Stimulated activated CD4-positive, alpha-beta T cell treated with anti-CD3 and anti-CD28 coated beads, Interleukin-15, amount 100 ng/mL, for 48 hours (primary cell): ENCODE measurements around the gene HID1.

Experiments used
- DNase-seq, 2 donors: peaks; one replicate each; pipeline ENCODE4 v3.0.0-alpha.2; 2020; ENCODE audit warnings: low read depth in 2 of 2

The HID1 gene

DNA sequence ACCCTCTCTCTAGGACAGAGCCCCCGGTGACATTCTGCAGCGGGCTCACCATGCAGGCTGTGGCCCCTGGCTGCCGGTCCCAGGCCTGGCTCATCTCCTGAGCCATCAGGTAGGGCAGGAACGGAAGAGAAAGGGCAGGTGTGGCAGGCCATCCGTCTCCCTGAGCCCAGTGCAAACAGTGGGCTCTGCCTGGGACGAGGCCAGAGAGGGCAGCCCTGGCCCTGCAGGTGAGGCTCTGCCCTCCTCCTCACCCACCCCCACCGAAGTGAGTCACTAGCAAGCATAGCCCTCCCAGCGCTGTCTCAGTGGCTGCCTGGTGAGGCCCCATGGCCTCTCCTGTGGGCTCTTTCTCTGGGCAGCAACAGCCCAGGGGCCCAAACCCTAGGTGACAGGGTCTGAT, 22.4 kb downstream of the HID1 start:
- DNase-seq = no peak

- DNase-seq = no peak
Measured at GRCh38 chr17:74949455-74950115, 23.0 kb downstream of the HID1 start.

- no peak for DNase-seq
Measured at GRCh38 chr17:74947041-74947754, 25.4 kb downstream of the HID1 start.

GRCh38 chr17:74946641-74947040, 25.9 kb downstream of the HID1 start:
- no peak for DNase-seq

- no peak for DNase-seq
Measured at GRCh38 chr17:74945543-74945942, 27.0 kb downstream of the HID1 start.

DNA sequence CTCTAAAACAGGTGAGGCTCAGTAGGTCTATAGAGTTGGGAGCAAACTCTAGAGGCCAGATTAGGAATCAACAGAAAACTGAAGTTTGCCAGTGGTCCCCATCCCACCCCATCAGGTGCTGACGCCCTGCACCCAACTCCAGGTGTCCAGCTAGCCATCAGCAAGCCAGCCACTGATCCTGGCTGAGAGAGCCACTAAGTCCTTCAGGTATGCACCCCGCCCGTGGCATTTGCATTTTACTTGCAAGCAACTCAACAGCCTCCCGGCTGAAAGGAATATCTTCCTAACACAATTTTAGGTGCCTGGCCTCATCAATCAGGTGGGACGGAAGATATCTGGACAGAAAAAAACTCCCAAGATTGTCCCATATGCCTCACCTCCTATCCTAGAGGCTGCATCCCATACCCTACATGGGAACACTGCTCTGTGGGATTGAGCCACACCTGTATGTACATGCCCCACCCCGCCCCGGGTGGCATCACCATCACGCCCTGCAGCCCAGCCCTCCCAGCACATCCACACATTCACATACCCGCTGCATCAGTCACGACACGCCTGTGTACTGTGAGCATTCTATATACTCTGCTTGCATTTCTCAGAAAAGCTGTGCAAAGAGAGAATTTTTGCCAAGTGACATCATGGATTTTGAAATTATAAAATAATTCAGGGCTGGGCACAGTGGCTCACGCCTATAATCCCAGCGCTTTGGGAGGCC, 28.6 kb downstream of the HID1 start:
- DNase-seq = no peak

DNA sequence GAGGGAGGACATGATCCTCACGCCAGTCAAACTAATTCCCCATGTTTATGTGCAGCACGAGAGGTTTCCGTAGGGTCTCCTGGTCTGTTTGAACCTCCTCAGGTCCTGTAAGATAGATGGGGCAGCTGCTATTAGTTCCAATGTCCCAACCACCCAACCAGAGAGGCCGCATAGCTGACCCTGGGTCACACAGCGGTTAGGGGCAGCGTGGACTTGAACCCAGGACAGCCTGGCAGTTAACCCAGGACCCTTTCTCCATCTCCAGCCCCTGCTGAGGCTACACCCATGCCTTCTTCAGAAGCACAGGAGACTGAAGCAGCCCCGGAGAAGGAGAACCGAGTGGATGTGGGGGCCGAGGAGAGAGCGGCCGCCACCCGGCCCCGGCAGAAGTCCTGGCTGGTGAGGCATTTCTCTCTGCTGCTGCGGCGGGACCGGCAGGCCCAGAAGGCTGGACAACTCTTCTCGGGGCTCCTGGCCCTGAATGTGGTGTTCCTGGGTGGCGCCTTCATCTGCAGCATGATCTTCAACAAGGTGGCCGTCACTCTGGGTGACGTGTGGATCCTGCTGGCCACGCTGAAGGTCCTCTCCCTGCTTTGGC, 31.3 kb downstream of the HID1 start:
- DNase-seq = no peak

GRCh38 chr17:74939534-74939933, 33.0 kb downstream of the HID1 start:
- DNase-seq = no peak

DNA sequence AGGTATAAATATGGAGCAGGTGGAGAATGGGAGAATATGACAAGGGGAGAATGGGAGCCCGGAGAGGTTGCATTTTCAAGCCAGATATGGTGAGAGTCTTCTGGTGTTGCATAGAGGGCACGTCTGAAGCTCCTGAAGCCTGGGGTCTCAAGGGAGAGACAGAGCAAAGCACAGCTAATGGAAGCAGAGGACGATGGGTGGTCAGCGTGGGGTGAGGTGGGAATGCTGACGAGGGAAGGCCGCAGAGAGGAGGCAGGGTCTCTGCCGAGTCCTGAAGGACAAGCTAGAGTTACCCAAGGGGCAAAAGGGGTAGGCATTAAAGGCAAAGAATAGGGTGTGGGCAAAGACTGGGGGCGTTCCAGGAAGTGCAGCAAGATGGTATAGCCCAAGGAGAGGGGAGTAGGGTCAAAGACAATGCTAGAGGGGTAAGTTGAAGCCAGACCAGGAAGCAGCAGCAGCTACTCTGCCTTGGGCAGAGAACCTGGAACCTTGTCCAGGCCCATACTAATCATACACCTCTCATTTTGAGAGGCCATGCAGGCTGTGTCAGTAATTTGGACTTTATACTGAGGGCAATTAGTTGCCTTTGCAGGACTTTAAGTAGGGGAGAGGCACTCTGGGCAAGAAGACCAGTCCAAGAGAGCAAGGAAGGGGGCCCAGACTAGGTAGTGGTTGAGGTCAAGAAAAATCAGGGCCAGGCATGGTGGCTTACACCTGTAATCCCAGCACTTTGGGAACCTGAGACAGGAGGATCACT, 34.2 kb downstream of the HID1 start:
- no peak for DNase-seq

DNA sequence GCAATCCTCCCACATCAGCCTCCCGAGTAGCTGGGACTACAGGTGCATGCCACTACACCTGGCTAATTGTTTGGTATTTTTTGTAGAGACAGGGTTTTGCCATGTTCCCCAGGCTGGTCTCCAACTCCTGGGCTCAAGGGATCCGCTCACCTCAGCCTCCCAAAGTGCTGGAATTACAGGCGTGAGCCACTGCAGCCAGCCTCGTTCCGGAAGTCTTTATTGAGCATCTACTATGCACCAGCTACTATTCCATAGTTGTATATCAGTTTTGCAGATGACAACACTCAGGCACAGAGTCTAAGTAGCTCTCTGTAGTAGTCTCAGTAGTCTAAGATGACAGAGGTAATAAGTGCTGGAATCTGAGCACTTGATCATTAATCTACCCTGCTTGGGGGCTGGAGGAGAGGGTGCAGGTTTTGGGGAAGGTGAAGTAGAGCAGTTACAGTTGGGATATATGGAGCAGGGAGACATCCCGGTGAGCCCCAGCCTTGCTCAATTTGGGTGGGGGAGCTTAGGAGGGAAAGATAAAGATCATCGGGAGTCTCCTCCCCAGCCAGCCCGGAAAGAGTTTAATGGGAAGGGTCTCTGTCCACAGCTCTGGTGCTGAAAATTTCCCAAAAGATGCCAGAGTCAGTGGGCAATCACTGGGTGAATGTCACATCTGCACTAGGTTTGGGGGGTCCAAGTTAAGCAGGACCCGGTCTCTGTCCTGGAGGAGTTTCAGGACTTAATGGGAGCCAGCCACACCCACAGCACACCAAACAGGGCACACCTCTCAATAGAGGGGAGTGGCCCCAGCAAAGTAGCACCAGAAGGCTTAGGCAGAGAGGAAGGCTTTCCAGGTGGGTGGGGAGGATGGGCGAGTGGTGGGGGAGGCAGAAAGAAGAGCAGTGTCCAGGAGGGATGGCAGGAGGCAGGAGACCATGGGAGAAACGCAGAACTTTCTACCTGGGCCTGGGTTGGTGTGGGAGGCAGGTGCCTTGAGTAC, 35.2 kb downstream of the HID1 start:
- DNase-seq = no peak

DNA sequence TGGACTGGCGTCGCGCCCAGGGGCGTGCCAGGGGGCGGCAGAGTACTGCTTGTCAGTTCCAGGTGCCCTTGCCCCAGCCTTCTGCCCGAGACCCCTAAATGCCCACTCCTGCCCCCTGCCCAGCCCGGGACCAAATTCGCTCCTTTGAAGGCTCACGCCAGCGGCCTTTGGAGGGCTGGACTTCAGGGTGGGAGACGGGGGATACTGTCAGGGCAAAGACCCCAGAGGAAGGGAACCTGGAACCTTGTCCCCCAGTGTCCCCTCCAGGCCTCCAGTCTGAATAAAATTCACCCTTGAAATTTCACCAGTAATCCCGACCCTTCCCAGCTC, 36.1 kb downstream of the HID1 start:
- no peak for DNase-seq

- no peak for DNase-seq
Measured at GRCh38 chr17:74935585-74936469, 36.7 kb downstream of the HID1 start, which contains the start of gene OTOP3. TSS of gene OTOP3 (plus strand) at chr17:74935898. CDS start at chr17:74935922, 24 bp downstream.

GRCh38 chr17:74935048-74935447, 37.5 kb downstream of the HID1 start:
- DNase-seq = no peak

- DNase-seq = no peak
Measured at GRCh38 chr17:74930535-74931036, 42.0 kb downstream of the HID1 start.

- no peak for DNase-seq
Measured at GRCh38 chr17:74928786-74929185, 43.8 kb downstream of the HID1 start.

DNA sequence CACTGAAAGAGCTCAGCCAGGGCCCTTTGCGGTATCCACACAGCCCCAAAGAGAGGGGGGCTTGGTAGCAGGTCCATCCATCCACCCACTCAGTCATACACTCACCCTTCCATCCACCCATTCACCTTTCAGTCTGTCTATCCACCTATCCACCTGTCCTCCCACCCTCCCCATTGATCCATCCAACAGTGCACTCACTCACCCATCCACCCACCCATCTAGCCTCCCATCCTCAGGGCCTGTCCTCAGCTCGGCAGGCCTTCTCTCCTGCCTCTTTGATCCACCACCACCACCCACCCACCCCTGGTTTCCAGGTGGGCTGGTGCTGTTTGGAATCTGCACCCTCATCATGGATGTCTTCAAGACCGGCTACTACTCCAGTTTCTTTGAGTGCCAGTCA, 47.3 kb downstream of the HID1 start:
- DNase-seq = no peak

DNA sequence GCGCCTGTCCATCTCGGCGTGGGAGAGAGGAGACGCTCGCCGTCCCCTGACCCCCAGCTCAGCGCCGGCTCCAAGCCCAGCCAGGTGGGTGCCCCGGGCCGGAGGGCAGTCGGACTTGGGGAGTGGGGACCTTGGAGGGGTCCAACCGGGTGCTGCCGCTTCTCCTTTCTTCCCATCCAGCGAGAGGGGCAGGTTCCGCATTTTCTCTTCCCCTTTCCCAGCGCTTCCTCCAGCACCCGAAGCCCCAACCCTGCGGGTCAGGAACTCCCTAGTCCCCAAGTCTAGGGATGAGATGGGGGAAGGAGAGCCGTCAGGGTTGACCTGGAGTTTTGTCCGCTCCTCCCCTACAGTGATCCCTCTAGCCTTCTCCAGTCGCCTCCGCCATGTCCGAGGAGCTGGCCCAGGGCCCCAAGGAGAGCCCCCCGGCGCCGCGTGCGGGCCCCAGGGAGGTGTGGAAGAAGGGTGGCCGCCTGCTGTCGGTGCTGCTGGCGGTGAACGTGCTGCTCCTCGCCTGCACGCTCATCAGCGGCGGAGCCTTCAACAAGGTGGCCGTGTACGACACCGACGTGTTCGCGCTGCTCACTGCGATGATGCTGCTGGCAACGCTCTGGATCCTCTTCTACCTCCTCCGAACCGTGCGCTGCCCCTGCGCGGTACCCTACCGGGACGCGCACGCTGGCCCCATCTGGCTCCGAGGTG, 48.2 kb downstream of the HID1 start, which contains the start of gene OTOP2:
Gene OTOP2, plus strand, starts transcription at position 24 of the 699 bp plus-strand sequence. Its CDS starts 360 bp downstream, at position 384.
- DNase-seq = no peak

DNA sequence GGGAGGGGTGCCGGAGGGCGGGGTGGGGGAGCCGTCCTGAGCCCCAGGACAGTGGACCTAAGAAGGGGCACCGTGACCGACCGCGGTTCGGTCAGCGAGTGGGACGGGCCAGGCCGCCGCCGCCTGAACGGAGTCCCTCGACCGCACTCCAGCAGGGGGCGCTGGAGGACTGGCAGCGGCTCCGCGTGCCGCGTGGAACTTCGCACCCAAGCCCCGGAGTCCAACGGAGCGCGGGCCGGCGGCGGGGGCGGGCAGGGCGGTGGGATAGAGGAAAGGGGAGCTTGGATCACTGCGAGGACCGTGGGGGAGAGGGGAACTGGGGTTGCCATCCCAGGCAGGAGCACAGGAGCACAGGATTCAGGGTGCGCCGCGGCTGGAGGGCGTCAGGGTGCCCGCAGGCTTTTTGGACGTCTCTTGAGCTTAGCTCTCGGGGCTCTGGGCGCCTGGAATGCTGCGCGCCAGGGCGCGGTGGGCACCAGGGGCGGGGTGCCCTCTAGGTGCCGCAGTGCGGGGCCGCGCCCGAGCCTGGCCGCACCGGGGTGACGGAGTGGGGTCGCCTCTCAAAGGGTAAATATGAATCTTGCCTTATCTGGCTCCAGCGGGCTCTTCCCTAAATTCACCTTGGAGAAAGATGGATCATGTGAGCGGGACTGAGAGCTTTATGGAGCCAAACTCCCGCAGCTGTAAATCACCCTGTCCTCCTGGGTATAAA, 48.9 kb downstream of the HID1 start:
- DNase-seq = peak; percentile 55 to 71
